Medulla oblongata (tissue), 1 donor: ENCODE measurements around the gene CTLA4.
"Not testable (repeated sequence)": the region's sequence is repeated elsewhere in the genome, so short reads cannot be mapped to it uniquely, and the experiment has no call there.

Source experiments
- DNase-seq: peaks from one replicate; pipeline ENCODE4 v3.0.0-alpha.2; 2015; ENCODE audit errors: extremely low spot score

Gene CTLA4

DNA sequence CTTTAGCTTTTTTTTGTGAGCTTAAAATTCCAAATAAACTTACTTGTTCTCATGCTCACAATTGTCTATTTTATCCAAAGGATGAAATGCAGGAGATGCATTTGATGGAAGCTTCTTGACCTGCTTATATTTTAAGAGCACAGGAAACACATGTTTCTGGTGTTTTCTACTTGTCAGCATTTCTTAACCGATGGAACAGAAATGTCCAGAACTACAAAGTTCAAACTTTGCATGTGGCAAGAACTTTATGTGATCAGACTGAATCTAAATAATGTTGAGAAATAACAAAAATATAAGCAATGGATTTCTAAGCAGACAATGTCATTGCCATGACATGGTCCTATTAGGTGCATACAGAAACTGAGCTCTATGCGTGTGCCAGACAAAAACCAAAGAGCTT is 9.9 kb upstream of the CTLA4 start:
- peak; percentile 34 for DNase-seq

DNA sequence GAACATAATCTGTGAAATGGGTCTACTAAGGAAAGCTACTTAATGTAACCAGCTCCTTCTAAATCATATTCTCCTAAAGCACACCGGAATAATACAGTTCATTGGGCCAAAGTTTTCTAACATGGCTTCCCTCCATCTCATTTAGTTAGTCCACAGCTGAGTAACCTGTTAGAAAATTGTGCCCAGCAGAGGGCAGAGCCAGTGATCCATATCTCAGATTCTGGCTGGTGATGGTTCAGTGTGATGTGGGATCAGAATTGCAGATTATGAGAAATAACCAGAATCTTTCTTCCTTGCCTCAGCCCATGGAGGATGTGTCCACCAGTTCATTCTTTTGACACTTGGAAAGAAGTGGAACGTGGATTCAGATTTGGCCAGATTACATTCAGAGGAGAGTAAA is 9.4 kb upstream of the CTLA4 start:
- no peak for DNase-seq

DNA sequence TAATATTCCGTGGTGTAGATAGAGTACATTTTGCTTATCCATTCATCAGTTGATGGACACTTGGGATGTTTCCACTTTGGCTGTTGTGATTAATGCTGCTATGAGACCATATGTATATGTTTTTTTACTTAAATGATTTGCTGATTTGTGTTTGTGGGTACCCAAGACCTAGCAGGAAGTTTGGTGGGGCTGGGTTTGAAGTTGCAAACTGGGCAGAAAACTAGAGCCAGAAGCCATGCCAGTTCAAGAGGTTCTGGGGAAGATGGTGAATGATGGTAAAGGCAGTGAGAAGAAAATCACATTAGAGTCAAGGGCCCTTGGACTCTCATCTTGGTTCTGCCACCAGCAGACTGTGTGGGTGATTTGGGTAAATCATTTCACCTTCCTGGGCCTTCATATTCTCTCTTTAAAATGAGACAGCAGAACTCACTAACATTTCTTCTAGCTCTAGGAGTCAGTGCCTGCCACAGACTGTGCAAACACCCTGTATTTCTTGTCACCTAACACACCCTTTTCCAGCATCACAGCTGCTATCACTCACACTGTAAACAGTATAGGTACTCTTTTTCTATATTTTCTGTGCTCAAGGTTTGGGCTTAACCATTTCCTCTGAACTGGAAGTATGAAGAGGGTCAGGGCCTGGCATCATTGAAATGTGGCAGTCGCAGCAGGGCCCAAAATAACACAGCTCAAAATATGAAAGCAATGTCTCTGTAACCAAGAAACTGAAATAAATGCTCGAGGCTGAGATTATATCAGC is 8.4 kb upstream of the CTLA4 start:
- no peak for DNase-seq

DNA sequence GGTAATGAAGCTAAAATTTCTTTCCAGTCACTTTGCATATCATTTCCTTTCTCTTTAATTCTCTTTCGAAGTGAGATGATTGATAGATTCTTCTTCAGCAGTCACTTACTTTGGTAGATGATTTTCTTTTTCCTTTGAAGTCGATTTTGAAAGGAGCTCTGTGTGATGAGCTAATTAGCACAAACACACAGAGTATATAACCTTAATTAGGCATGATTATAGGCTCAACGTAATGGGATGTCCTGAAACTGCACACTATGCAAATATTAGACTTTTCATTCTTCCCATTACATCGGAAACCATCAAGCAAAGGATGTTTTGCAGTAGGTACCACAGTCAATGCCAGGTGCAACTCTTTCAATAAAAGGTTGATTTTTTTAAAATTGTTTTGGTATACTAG is 6.4 kb upstream of the CTLA4 start:
- no peak for DNase-seq

DNA sequence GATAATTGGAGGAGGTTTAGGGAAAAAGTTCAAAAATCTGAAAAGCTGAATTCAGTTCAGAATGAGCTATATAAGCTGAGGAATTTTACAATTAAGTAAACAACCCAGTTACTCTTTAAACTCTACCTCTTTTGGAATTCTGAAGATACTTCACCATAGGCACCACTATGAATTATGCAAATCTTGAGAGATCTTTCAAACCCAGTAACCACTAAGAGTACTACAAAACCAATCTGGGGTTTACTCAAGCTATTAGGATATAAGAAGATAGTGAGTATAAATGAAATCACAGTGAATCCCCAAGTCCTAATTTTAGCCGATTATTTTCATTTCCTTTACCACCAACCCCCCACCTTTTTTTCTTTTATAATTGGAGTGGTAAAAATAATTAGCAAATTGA is 6.0 kb upstream of the CTLA4 start:
- DNase-seq, result no peak

DNA sequence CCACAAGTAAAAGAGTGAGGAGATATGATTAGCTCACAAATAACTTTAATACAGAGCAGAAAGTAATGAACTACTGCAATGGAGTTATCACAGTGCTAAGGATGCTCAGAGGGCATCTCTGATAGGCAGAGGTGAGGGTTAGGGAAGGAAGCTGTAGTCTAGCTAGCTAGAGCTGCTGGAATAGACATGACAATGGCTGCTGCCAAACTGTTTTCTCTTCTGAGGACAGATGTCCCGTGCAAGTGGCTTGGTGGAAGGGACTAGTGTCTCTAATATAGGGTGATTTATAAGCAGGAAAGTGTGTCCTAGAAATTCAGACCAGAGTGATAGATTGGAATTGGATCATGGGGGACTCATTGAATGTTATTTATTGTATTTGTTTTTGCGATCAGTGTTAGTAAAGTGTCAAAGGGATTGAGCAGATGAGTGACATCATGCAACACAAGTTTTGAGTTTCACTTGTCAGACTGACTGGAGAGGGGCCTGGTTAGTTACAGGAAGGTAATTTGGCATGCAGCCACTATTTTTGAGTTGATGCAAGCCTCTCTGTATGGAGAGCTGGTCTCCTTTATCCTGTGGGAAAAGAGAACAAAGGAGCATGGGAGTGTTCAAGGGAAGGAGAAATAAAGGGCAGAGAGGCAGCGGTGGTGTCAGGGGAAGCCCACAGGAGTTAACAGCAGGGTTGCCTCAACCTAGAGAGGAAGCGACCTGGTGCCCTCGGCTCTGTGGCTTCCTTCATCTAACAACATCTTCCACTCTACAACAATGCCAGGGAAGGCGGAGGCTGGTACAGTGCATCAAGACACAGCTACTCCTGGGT is 1.9 kb downstream of the CTLA4 start:
- DNase-seq, result no peak

DNA sequence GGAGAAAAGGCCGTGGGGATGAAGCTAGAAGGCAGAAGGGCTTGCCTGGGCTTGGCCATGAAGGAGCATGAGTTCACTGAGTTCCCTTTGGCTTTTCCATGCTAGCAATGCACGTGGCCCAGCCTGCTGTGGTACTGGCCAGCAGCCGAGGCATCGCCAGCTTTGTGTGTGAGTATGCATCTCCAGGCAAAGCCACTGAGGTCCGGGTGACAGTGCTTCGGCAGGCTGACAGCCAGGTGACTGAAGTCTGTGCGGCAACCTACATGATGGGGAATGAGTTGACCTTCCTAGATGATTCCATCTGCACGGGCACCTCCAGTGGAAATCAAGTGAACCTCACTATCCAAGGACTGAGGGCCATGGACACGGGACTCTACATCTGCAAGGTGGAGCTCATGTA is 2.9 kb downstream of the CTLA4 start:
- DNase-seq, result no peak

DNA sequence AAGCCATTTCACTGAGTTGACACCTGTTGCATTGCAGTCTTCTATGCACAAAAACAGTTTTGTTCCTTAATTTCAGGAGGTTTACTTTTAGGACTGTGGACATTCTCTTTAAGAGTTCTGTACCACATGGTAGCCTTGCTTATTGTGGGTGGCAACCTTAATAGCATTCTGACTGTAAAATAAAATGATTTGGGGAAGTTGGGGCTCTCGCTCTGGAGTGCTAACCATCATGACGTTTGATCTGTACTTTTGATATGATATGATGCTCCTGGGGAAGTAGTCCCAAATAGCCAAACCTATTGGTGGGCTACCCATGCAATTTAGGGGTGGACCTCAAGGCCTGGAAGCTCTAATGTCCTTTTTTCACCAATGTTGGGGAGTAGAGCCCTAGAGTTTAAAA is 3.4 kb downstream of the CTLA4 start:
- DNase-seq, result peak; percentile 22

DNA sequence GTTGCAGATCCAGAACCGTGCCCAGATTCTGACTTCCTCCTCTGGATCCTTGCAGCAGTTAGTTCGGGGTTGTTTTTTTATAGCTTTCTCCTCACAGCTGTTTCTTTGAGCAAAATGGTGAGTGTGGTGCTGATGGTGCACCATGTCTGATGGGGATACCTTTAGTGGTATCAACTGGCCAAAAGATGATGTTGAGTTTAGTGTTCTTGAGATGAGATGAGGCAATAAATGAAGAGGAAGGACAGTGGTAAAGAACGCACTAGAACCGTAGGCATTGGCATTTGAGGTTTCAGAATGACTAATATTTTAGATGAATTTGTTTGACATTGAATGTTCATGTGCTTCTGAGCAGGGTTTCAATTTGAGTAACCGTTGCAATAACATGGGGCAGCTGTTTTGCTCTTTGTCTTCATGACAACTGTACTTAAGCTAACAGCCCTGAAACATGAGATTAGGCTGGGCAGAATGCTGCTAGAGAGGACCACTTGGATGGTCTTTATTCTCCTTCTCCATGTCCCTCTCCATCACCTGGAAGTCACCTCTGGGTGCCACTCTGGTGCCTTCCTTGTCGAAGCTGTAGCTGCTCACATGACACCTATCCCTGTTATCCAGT is 3.9 kb downstream of the CTLA4 start:
- peak; percentile 25 for DNase-seq

DNA sequence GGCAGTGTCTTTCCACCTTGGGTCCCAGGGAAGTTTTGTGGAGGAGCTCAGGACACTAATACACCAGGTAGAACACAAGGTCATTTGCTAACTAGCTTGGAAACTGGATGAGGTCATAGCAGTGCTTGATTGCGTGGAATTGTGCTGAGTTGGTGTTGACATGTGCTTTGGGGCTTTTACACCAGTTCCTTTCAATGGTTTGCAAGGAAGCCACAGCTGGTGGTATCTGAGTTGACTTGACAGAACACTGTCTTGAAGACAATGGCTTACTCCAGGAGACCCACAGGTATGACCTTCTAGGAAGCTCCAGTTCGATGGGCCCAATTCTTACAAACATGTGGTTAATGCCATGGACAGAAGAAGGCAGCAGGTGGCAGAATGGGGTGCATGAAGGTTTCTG is 5.9 kb downstream of the CTLA4 start:
- DNase-seq, result no peak

DNA sequence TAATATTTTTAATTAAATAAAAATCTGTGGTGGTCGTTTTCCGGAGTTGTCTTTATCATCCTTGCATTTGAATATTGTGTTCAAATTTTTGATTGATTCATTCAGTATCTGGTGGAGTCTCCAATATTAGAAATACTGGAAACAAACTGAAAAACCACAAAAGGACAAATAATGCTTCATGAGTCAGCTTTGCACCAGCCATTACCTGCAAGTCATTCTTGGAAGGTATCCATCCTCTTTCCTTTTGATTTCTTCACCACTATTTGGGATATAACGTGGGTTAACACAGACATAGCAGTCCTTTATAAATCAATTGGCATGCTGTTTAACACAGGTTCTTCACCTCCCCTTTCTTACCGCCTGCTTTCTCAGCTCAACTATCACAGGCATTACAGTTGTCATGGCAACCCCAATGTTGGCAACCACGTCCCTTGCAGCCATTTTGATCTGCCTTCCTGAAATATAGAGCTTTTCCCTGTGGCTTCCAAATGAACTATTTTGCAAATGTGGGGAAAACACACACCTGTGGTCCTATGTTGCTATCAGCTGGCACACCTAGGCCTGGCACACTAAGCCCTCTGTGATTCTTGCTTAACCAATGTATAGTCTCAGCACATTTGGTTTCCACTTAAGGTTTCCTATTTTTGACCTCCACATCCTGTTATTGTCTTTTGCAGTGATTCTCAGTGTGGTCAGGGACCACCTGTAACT is 6.5 kb downstream of the CTLA4 start:
- no peak for DNase-seq

DNA sequence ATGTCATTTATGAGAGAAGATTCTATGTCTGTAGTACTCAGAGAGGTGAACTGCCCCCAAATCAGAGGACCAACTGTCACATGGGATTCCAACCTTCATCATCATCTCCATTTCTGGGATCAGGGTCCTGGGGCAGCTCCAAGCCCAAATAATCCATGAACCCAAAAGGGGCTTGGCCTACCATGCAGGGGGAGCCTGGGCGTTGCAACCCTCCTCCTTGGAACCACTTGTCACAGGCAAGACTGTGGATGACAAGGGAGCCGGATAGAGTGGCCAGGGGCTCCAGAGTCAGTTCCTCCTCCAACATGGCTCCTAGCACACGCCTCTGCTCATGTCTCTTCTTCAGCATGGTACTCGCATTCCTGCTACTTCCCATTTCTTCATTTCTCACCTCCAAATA is 7.9 kb downstream of the CTLA4 start:
- no peak for DNase-seq

DNA sequence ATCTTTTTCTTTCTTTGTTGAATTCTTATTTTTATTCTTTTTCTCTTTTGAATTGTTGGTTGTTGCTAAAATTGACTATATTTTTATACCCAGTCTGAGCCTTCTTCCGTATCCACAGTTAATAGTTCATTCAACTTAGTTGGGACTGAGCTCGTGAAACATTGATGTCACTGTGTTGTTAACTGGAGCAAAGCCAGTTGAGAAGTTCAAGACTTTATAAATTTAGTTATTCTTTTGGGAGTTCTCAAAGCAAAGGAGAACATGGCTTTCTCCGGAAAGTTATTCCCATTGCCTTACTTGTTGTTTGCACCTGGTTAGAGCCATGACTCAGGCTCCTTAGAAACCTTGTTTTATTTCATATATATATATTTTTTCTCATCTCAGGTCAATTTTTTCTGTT is 8.8 kb downstream of the CTLA4 start:
- no peak for DNase-seq

DNA sequence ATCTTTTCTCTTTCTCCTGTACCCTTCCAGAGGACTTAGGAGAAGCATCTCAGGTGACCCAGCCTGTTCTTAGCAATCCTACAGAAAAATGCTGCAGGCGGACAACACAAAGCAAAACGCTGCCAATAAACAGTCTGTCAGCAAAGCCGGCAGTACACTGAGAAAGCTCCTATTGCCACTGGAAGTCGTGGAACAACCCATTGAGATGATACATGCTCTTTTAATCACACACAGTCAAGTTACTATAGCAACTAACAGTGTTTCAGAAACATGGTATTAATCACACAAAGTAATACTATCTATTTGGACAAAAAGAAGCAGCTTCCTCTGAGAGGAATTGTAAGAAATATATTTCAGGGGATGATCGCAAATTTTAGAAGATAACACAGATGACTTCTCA is 10.5 kb downstream of the CTLA4 start:
- DNase-seq, result no peak

DNA sequence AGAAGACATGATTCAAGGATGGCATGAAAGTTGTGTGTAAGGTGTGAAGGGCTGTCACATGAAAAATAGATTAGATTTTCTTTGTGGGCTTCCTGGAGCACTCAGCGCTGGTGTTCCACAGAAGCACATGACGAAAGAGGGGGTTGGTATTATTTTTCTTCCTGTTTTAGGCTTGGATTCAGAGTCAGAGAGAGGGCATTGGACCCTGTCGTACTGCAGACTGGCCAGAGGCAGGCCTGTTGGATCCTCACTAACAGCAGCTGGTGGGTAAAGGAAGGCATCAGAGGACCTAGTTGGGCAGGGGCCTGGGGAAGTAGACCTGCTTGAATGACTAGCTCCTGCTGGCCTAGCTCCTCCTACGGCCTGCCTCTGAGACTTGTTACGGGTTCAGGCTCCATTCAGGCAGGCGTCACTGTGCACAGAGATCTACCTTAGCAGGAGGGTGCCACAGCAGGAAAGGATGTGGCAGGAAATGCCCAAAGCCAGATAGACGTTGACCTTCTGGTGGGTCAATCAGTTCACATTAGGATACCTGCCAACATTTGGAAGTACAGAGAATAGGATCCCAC is 13.1 kb downstream of the CTLA4 start:
- DNase-seq, result peak; percentile 34

DNA sequence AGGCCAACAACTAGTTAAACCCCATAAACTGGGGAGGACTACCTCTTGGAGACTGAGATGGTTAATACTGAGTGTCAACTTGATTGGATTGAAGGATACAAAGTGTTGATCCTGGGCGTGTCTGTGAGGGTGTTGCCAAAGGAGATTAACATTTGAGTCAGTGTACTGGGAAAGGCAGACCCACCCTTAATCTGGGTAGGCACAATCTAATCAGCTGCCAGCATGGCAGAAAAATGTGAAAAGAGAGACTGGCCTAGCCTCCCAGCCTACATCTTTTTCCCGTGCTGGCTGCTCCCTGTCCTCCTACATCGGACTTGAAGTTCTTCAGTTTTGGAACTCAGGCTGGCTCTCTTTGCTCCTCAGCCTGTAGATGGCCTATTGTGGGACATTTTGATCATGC is 13.6 kb downstream of the CTLA4 start:
- not testable (repeated sequence) for DNase-seq

DNA sequence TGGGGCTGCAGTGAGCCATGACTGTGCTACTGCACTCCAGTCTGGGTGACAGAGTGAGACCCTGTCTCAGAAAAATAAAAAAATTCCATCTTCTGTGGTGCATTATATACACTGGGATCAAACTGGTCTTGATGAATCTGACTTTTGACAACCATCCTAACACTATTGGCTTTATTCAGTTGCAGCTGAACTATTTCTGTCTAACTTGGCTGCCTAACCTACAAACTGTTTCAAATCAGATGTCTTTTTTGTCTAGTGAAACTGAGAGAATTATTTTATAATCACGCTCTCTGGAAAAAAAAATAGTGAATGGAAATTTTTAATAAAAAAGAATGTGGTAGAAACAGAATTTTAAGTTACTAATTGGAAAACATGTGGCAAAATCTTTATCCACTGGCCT is 15.0 kb downstream of the CTLA4 start:
- DNase-seq, result no peak

DNA sequence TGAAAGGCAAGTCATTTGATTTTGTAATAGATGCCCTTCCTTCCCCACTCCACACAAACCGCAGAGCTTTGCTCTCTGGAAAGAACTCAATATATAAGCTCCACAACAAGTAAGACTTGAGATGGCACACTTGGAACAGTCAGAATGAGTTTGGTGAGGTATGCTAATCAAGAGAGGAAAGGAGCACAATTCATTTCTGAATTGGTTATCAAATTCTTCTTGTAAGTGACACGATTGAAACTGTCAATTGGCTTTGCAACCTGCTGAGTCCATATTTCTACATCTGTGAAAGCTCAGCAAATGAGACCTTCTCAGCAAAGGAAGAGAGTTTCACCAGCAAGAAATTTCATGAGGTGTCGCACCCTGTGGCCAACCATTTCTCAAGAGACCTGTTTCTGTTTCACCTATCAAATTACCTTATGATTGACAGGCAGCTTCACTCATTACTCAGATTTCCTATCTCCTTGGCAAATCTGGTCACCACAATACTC is 19.1 kb downstream of the CTLA4 start:
- DNase-seq, result peak; percentile 34

DNA sequence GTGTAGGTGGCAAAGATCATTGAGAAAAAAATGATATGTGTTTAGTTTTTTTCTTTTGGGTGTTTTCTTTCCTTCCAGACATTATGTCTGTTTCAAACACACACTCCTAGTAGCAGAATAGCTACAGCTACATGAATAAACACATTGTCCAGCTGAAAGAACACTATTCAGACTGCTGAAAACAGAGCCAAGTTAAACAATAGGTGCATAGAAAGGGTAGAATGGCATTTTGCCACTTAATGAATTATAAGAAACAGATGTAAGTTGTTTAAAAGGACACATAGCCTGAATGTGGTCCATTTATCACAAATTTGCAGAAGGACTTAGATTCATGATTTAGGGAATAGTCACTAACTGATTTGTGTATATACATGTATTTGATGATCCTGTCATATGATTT is 20.1 kb downstream of the CTLA4 start:
- DNase-seq, result peak; percentile 86

DNA sequence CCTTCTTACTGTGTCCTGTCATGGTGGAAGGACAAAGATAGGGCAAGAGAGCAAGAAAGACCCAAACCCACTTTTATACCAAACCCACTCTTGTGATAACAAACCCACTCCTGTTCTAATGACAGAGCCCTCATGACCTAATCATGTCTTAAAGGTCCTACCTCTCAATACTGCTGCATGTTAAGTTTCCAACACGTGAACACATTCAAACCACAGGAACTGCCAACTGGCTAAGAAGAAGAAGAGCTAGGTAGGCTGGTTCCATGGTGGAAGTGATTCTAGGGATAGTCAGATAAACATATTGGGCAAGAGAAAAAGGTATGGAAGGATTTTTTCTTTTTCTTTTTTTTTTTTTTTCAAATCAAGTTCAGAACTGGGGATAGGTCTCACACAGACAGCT is 22.0 kb downstream of the CTLA4 start:
- DNase-seq, result no peak

DNA sequence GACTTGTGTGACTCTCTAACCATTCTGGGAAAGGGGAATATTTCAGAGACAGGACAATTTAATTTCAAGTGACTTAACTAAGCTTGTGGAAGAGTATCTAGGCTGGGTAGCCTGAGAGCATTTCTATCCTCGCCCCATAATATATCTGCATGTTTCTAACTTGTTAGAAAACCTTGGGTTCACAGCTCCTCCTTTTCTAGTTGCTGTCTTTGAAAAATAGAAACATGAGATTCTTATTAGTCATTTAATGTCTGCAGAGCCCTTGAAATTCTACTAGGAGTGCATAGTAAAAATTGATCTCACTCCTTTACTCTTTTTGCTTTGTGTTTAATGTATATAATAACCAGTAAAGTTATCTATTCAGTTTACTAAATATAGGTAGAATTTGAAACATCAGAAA is 22.4 kb downstream of the CTLA4 start:
- DNase-seq, result no peak

DNA sequence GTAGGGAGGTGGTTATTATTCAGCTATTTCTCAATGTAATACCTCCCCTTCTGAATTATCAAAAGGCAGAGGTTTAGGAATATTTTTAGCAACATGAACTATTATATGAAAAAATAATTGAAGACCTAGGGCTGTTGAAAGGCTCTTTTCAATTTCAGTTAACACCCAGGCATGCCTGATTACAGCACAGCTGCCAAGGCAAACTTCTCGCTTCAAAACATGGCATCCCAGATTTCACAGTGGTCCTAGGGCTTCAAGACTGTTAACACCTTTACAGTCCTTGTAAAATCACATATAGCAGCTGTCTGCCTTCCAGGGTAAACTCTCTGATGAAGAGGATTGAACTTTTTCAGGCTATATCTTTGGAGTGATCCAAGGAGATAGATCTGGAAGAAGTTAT is 23.2 kb downstream of the CTLA4 start:
- DNase-seq, result no peak
